ENCODE results near the gene ZNF420. TPM values are rescaled to one million over a fixed set of nuclear protein-coding genes. Genes with fewer than 3 reads are reported as not detected.
A peak's percentile ranks its signal among the peaks of the same experiment; 100 is the strongest.

Gene ZNF420
- polyA plus RNA-seq, 3 donors: 1.4 to 2.5 (median 1.8) TPM

GRCh38 chr19:37077501-37077933 lies 716 bp upstream of the ZNF420 start:
- intact Hi-C loops (cut with micrococcal nuclease): loop anchor here (2.0 to 10.0 kb wide), 6 partner anchors 95 to 390 kb away; partner anchors contain the start of genes ZNF585A (in 2 of the 2), ZNF585B (in 2 of the 2), ZNF383 (in 1 of the 2) and ZNF567 (in 1 of the 2)
- Histone ChIP-seq H2AFZ (ENCODE audit: insufficient read depth, low read depth, low read length, poor library complexity, severe bottlenecking) (peak overlapping the region; percentile 100), H3K4me2 (replicated peaks; ENCODE audit: extremely low read depth, low read length, poor library complexity, severe bottlenecking) (peak overlapping the region; percentile 91), H3K79me2 (ENCODE audit: insufficient read depth, low read length) (peaks cover 16% of the 10 kb centered on the region), H3K36me3 (replicated peaks in 1 of 2; ENCODE audit: control insufficient read depth in 1 of 2, insufficient read depth in 2 of 2, low read length in 2 of 2) (peaks cover 0 to 7% of the 10 kb centered on the region in 2 donors), H4K20me1 (ENCODE audit: insufficient read depth, low read length) (no peaks in the 10 kb centered on the region), H3K9me3 (replicated peaks in 1 of 2; ENCODE audit: control insufficient read depth in 1 of 2, insufficient read depth in 1 of 2, low read length in 2 of 2) (peaks cover 22 to 31% of the 10 kb centered on the region in 2 donors), H3K9ac (ENCODE audit: insufficient read depth, low read length, poor library complexity, severe bottlenecking) (peak overlapping the region; percentile 75), H3K4me1 (ENCODE audit: control insufficient read depth in 1 of 2, insufficient read depth in 2 of 2, low read length in 2 of 2) (peaks cover 16 to 19% of the 10 kb centered on the region in 2 donors), H3K27ac (ENCODE audit: low read depth in 1 of 2, low read length in 2 of 2) (peak overlapping the region in 1 of 2 donors; percentile 75), H3K4me3 (replicated peaks in 1 of 3; ENCODE audit: low read depth in 2 of 3, low read length in 3 of 3) (peak overlapping the region; percentile 57 to 94 (median 89)), H3K27me3 (ENCODE audit: control insufficient read depth in 2 of 2, insufficient read depth in 2 of 2, low read length in 2 of 2) (no peaks in the 10 kb centered on the region)
- H3K27me3 Mint-ChIP-seq (ENCODE audit: low read depth in 3 of 3): peaks cover 0 to 5% (median 0%) of the 10 kb centered on the region in 3 donors
- peaks cover 8 to 17% of the 10 kb centered on the region in 2 donors for H3K36me3 Mint-ChIP-seq
- H3K27ac Mint-ChIP-seq: peak overlapping the region in 3 of 7 donors; percentile 72 to 85 (median 83)
- no peak for DNase-seq
- peaks cover 22 to 58% (median 41%) of the 10 kb centered on the region in 7 donors for H3K9me3 Mint-ChIP-seq
- H3K4me3 Mint-ChIP-seq: peak overlapping the region; percentile 99 to 100
- no peak for TF ChIP-seq CTCF (IDR thresholded peaks at IDR 0.05)
- peaks cover 20% of the 10 kb centered on the region for H3K4me1 Mint-ChIP-seq
- 0% methylated on average over 6 of the region's 7 CpGs for WGBS (ENCODE audit: insufficient coverage)

GRCh38 chr19:37078717-37079032 lies 442 bp downstream of the ZNF420 start:
- Histone ChIP-seq H3K4me1 (ENCODE audit: control insufficient read depth in 1 of 2, insufficient read depth in 2 of 2, low read length in 2 of 2) (peaks cover 16 to 19% of the 10 kb centered on the region in 2 donors), H3K4me2 (replicated peaks; ENCODE audit: extremely low read depth, low read length, poor library complexity, severe bottlenecking) (peak overlapping the region; percentile 91), H3K9ac (ENCODE audit: insufficient read depth, low read length, poor library complexity, severe bottlenecking) (peak overlapping the region; percentile 75), H3K36me3 (replicated peaks in 1 of 2; ENCODE audit: control insufficient read depth in 1 of 2, insufficient read depth in 2 of 2, low read length in 2 of 2) (peaks cover 0 to 18% of the 10 kb centered on the region in 2 donors), H4K20me1 (ENCODE audit: insufficient read depth, low read length) (no peaks in the 10 kb centered on the region), H3K27me3 (ENCODE audit: control insufficient read depth in 2 of 2, insufficient read depth in 2 of 2, low read length in 2 of 2) (no peaks in the 10 kb centered on the region), H3K4me3 (replicated peaks in 1 of 3; ENCODE audit: low read depth in 2 of 3, low read length in 3 of 3) (peak overlapping the region; percentile 57 to 94 (median 89)), H2AFZ (ENCODE audit: insufficient read depth, low read depth, low read length, poor library complexity, severe bottlenecking) (peak overlapping the region; percentile 100), H3K9me3 (replicated peaks in 1 of 2; ENCODE audit: control insufficient read depth in 1 of 2, insufficient read depth in 1 of 2, low read length in 2 of 2) (peaks cover 29 to 33% of the 10 kb centered on the region in 2 donors), H3K27ac (ENCODE audit: low read depth in 1 of 2, low read length in 2 of 2) (peak overlapping the region; percentile 40 to 75), H3K79me2 (ENCODE audit: insufficient read depth, low read length) (peaks cover 16% of the 10 kb centered on the region)
- Mint-ChIP-seq H3K4me3 (peak overlapping the region; percentile 99 to 100), H3K9me3 (peaks cover 21 to 57% (median 44%) of the 10 kb centered on the region in 7 donors), H3K4me1 (peaks cover 20% of the 10 kb centered on the region), H3K27ac (peak overlapping the region; percentile 62 to 96 (median 85)), H3K36me3 (peaks cover 10 to 17% of the 10 kb centered on the region in 2 donors), H3K27me3 (ENCODE audit: low read depth in 3 of 3) (peaks cover 0 to 5% (median 0%) of the 10 kb centered on the region in 3 donors)
- no peak for TF ChIP-seq CTCF (IDR thresholded peaks at IDR 0.05)
- no peak for DNase-seq
- intact Hi-C loops (cut with micrococcal nuclease): loop anchor here (5.0 to 10.0 kb wide), 5 partner anchors 94 to 391 kb away; partner anchors contain the start of genes ZNF585A (in 2 of the 2), ZNF383 (in 1 of the 2), ZNF567 (in 1 of the 2) and ZNF585B (in 1 of the 2)
- WGBS (ENCODE audit: insufficient coverage): 0% methylated on average over 7 of the region's 7 CpGs
